NCI-H1048 (cell line): ENCODE measurements around the gene VAMP1.
"Not testable (repeated sequence)": the region's sequence is repeated elsewhere in the genome, so short reads cannot be mapped to it uniquely, and the experiment has no call there.

Experiments
- DNase-seq: peaks from one replicate; lab custom pipeline; 2025; lab: John Stamatoyannopoulos, UW

VAMP1 gene

GRCh38 chr12:6469609-6470374 is 685 bp downstream of the VAMP1 start:
- DNase-seq: no peak

GRCh38 chr12:6469092-6469491 is 1.4 kb downstream of the VAMP1 start:
- DNase-seq: no peak

DNA sequence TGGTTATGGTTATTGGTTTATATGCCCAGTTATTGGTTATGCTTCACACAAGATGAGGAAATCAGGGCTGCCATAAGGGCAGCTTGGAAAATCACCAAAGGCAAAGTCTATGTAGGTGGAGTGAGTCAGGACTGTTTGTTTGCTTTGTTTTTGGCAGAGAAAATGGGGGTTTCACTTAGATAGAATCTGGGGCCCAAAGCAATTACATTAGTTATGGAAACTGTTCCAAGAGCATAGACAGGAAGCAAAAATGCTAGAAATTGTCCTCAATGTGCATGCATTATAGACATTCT is 2.2 kb downstream of the VAMP1 start:
- no peak for DNase-seq

GRCh38 chr12:6467571-6468282 is 2.8 kb downstream of the VAMP1 start:
- not testable (repeated sequence) for DNase-seq

DNA sequence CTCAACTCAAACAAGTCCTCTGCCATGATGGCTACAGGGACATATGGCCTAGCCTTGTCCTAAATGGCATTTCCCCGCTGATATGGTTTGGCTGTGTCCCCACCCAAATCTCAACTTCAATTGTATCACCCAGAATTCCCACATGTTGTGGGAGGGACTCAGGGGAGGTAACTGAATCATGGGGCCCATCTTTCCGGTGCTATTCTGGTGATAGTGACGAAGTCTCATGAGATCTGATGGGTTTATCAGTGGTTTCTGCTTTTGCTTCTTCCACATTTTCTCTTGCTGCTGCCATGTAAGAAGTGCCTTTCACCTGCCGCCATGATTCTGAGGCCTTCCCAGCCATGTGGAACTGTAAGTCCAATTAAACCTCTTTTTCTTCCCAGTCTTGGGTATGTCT is 3.7 kb downstream of the VAMP1 start:
- DNase-seq: not testable (repeated sequence)

- no peak for DNase-seq
Observed at GRCh38 chr12:6466184-6466573, 4.3 kb downstream of the VAMP1 start.

- DNase-seq: no peak
Observed at GRCh38 chr12:6465467-6466183, 4.9 kb downstream of the VAMP1 start.

DNA sequence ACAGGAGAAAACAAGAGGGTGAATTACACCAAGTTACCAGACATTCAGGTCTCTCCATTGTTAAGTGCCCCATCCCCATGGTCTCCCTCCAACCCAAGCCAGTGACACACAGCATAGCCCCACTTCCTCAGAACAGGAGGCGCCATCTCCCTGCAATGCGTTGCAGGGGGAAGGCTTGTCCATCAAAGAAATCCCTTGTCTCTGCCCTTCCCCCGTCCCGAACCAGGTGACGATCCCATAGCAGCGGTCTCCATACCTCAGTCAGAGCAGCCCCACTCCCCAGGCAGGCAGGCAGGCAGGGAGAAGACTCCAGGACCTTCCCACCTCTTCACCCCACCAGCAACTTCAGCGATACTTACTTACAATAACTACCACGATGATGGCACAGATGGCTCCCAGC is 5.9 kb downstream of the VAMP1 start:
- no peak for DNase-seq

- no peak for DNase-seq
Observed at GRCh38 chr12:6463858-6464257, 6.6 kb downstream of the VAMP1 start.

DNA sequence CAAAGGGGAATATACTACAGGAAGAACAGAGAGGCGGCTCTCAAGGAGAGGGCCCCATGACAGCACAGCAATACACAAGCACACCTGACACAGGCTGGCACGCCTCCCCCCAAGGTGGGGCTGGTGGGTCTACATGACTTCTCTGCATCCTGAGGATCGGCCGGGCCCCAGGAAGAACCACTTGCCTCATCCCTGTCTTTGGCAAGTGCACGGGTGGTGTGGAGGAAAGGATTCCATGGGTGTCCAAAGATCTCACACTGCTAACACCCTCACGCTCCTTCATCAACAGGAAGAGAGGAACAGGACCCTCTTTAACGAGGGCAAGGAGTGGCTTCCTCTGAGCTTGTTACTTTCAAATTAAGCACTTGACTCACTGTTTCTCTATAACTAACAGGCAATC is 7.3 kb downstream of the VAMP1 start:
- no peak for DNase-seq

- DNase-seq: no peak
Observed at GRCh38 chr12:6462234-6462995, 8.1 kb downstream of the VAMP1 start.

- DNase-seq: no peak
Observed at GRCh38 chr12:6461401-6462233, 8.9 kb downstream of the VAMP1 start.

DNA sequence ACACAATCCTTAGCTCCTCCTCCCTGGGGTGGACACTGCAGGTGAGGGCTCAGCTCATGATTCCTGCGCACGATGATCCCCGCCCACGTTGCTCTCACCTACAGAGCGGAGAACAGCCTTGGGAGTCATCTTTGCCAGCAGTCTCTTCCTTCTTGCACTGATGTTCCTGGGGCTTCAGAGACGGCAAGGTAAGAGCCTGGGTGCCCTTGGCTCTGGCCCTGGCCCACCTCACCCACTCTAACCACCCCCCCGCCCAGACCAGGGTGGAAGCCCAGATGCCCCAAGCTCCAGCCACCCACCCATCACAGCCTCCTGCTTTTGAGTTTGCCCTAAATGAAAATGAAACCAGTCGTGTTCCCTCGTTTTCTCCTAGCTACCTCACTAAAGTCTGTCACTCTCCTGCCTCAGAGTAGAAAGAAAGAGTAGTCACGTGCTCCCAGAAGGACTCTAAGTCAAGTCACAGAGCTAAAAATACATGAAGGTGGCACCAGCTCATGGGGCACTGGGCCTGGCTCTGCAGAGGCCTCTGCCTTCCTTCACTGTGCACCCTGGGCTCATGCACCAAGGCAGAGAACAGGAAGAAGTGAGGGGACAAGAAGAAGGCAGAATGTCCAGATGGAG is 9.6 kb downstream of the VAMP1 start:
- DNase-seq: no peak

DNA sequence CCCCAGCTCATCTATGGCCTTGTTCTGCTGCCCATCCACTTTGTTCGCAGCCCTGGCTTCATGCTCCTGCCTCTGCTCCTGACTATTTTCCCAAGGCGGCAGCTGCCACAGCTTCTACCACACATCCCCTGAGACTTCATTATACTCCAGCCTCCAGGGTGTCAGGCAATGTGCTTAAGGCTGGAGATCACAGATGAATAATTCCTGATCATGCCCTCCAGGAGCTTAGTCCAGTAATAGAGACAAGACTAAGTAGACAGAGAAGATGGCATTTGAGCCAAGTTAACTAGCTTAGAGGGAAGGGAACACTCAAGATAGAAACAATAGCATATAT is 11.5 kb downstream of the VAMP1 start:
- DNase-seq: no peak

- no peak for DNase-seq
Observed at GRCh38 chr12:6458281-6459003, 12.0 kb downstream of the VAMP1 start.

DNA sequence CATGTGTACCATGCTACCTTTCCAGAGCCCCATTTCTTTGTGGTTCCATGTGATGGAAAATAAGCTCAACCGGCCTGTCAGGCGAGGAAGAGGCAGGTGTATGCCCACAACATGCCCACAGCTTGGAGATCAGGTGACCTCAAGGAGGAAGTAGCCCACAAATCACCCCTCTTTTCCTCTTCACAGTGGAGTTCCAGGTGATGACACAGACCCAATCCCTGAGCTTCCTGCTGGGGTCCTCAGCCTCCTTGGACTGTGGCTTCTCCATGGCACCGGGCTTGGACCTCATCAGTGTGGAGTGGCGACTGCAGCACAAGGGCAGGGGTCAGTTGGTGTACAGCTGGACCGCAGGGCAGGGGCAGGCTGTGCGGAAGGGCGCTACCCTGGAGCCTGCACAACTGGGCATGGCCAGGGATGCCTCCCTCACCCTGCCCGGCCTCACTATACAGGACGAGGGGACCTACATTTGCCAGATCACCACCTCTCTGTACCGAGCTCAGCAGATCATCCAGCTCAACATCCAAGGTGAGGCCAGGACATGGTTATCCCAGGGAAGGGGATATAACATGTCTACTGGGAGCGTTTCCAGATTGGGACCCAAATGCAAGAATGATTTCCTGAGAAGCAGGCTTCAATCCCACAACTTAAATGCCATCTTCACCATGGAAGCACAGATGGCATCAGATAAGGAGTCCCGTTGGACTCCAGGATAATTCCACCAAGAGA is 13.1 kb downstream of the VAMP1 start:
- no peak for DNase-seq

GRCh38 chr12:6452944-6453630 is 17.4 kb downstream of the VAMP1 start:
- no peak for DNase-seq

DNA sequence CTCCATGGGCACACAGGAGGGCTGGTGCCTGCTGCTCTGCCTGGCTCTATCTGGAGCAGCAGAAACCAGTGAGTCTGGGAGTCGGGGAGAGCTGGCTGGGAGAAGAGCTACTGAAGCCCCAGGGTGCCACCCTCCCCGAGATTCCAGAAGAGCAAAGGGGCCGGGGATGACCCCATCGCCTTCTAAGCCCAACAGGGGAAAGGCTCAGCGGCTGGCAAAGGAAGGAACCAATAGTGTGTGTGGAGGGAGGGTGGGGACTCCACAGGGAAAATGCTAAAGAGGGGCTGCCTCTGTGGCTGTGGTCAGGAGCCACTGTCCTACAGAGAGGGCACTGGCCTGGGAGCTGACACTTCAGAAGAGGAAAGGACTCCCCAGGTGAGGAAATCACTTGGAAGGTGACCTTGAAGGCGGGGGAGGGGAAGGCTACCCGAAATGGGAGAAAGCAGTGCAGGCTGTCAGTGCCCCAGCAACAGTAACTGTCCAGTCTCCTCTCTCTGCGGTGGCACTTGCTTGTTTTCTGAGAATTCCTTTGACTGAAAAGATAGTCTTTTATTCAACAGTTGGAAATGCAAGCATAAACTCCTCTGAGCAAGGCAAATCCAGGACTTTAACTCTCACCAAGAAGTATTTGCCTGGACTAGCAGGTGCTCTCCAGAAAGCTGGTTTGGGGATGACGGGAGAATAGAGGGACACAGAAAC is 18.1 kb downstream of the VAMP1 start:
- no peak for DNase-seq
